Suprapubic skin (tissue), 4 donors: ENCODE data around the gene NUP62.

Source experiments
- CTCF ChIP-seq, 2 donors: fragments of 200-600 bp in 1 of 2; fragments of 450-650 bp in 1 of 2; sonication (generic) in 1 of 2; IDR thresholded peaks; one replicate each; pipeline ENCODE4 v1.5.1; 2016 to 2019; ENCODE audit warnings: antibody characterized with exemption in 2 of 2, mild to moderate bottlenecking in 1 of 2, moderate library complexity in 1 of 2
- POLR2A ChIP-seq, 2 donors: fragments of 450-650 bp; IDR thresholded peaks; one replicate each; pipeline ENCODE4 v1.6.1; 2017; ENCODE audit warnings: antibody characterized with exemption in 2 of 2, mild to moderate bottlenecking in 2 of 2, moderate library complexity in 2 of 2
- POLR2AphosphoS5 ChIP-seq, 3 donors: sonication (generic); formaldehyde crosslinking; IDR thresholded peaks; one replicate each; pipeline ENCODE4 v1.6.1; 2017; ENCODE audit warnings: antibody characterized with exemption in 3 of 3

GRCh38 chr19:49924004-49924880, 5.1 kb downstream of the NUP62 start:
- TF ChIP-seq CTCF (IDR thresholded peaks at IDR 0.05): no peak
- no peak for TF ChIP-seq POLR2A (IDR thresholded peaks at IDR 0.05)
- TF ChIP-seq POLR2AphosphoS5 (IDR thresholded peaks at IDR 0.05): no peak
